Measurements from ENCODE around the gene KRT74. TPM values are rescaled to one million over a fixed set of nuclear protein-coding genes. Genes with fewer than 3 reads are reported as not detected.

The KRT74 gene
- total RNA-seq: not detected in 2 replicates

GRCh38 chr12:52573743-52574142 lies at the start of gene KRT74:
Gene KRT74, minus strand, starts transcription at chr12:52573843. Its CDS starts 66 bp downstream, at chr12:52573777.
- no peak for DNase-seq (ENCODE audit: low read depth in 2 of 2)

DNA sequence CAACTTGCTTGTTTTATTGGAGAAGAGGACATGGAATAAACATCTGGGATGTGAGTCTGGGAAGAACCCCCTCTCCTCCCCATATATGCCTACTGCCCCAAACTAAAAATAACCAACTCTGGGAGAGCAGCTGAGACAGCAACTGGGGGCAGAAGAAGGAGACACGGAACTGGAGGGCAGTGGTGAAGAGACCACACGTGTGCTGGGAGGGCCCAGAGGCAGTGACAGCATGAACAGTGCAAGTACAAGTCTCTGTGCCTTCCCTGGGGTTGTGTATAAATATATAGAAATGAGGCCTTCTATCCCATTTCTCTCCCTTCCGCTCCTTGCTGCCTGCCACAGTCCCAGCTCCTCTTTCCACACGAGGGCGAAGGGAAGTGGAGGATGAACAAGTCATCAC lies 48.7 kb upstream of the KRT74 start:
- DNase-seq (ENCODE audit: low read depth in 2 of 2): no peak

DNA sequence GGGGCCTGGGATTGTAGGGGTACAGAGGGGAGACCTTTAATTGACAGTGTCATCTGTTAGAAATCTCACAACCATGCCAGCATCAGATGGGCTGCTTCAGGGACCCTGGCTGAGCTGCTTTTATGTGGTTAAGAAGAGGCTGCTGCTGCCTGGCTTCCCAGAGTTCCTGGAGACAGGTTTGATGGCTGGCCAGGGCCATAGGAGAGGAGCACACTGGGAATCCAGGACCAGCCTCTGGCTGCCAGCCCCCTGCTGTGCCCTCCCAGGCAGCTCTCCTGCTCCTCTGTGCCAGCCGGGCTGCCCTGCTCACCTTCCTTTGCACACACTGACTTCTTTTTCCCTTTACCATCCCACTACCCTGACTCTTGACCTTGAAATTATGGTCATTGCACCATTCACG lies 45.2 kb upstream of the KRT74 start:
- no peak for DNase-seq (ENCODE audit: low read depth in 2 of 2)

DNA sequence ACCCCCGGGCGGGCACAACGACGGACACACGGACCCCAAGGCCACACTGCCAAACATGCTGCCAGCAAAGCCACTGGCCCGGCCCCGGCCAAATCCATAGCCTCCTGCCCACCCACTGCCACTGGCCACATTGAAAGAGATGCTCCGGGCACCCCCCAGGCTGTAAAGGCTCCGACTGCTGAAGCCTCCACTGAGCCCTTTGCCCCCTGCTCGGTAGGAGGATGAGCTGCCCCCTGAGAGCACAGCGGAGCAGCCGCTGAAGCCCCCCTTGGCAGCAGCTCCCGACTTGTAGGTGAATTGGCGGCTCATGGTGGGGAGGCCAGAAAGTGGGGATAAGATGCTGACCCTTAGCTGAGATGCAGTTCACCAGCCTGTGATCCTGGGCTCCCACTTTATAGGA lies 44.6 kb upstream of the KRT74 start, which contains the start of gene KRT73:
KRT73 (minus strand) TSS at position 344 of the 400 bp plus-strand sequence; CDS start at position 309, 35 bp downstream.
- DNase-seq (ENCODE audit: low read depth in 2 of 2): no peak

DNA sequence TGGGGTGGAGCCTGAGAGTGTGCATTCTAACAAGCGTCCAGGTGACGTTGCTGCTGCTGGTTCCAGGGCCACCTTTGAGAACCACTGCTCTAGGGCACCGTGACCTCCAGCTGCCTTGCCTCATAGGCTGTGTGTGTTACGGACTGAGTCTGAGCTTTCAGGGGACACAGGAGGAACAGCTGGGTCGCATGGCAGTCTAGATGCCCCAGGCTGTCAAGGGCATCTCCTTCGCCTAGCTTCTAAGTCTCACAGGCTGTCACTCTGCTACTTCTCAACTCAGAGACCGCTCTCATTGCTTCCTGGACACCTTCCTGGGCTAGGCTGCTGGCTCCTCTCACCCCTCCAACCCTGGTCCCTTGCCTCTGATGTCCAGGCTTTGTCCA lies 43.8 kb upstream of the KRT74 start:
- DNase-seq (ENCODE audit: low read depth in 2 of 2): no peak

DNA sequence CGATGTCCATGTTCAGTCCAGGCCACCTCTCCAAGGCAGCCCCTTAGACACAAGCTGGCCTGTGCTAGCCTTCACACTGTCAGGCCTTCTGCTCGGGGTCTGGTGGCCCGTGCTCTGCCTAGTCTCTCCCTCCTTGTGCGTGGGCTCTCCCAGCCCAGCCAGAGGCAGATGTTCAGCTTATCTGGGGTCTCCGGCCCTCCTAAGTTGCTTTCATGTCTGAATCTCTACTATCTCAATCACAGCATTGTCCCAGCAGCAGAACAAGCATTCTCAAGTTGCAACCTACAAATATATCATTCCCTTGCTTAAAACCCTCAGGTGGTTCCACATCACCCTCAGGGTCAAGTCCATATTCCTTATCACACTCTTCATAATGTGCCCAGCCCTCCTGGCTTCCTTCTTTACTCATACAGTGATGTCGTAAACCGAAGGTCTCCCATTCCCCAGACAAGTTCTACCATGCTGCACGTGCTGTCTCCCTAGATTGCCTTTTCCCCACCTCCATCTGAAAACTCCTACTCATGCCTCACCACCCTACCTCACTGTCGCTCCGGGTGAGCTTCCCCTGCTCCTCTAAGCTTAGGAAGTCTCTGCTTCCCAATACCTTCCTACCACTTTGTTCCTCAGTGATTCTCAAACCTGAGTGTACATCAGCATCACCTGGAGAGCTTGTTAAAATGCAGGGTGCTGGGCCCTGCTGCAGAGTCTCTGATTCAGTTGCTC lies 43.2 kb upstream of the KRT74 start:
- no peak for DNase-seq (ENCODE audit: low read depth in 2 of 2)

DNA sequence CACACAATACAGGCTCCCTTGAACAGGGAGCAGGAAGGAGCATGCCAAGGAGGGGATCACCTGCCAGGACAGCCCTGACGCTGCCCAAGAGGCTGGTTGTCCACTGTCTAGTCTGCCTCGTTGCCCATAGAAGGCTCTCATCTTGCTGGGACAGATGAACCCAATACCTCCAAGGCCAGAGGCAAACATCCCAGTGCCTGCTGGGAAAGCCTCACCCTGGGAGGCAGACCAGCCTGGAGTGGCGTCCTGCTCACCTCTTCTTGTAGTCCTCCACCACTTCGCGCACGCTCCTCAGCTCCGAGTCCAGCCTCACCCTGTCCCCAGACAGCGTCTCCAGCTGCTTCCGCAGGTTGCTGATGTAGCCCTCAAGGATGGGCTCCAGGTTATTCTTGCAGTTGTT lies 42.3 kb upstream of the KRT74 start:
- no peak for DNase-seq (ENCODE audit: low read depth in 2 of 2)

GRCh38 chr12:52615208-52615868 lies 41.7 kb upstream of the KRT74 start:
- DNase-seq (ENCODE audit: low read depth in 2 of 2): no peak

DNA sequence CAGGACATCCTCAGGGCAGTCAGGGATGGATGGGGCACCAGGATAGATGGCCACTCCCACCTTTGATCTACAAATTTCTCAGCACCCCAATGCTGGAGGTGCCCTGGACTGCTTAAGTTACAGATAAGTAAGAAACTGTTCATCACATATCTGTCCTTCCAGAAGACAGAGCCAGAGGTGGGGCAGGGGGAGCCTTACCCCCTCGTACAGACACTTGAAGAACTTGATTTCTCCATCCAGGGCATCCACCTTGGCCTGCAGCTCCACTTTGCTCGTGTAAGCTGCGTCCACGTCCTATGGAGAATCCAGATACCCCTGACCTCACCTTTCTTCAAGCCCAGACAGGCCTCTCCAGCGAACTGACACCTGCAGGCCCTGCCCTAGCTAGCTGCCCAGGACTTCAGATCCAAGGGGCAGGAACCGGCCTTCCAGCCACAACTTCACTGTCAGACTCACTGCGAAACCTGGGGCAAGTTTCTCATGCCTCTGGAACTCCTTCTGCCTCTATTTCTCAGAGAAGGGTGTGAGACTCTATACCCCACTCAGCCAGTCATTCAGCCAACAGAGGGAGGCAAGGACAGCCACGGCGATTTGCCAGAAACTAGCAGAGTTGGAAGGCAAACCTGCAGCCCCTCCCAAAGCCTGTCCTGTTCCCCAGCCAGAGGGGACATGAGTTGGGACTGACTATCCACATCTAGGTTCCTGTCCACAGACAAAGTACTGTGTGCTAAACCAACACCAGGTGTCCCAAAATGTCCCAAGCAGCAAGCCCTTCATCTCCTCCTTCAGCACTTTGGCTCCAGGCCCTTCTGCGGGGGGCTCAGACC lies 41.0 kb upstream of the KRT74 start:
- DNase-seq (ENCODE audit: low read depth in 2 of 2): no peak

- no peak for DNase-seq (ENCODE audit: low read depth in 2 of 2)
Measured at GRCh38 chr12:52613384-52614030, 39.9 kb upstream of the KRT74 start.

DNA sequence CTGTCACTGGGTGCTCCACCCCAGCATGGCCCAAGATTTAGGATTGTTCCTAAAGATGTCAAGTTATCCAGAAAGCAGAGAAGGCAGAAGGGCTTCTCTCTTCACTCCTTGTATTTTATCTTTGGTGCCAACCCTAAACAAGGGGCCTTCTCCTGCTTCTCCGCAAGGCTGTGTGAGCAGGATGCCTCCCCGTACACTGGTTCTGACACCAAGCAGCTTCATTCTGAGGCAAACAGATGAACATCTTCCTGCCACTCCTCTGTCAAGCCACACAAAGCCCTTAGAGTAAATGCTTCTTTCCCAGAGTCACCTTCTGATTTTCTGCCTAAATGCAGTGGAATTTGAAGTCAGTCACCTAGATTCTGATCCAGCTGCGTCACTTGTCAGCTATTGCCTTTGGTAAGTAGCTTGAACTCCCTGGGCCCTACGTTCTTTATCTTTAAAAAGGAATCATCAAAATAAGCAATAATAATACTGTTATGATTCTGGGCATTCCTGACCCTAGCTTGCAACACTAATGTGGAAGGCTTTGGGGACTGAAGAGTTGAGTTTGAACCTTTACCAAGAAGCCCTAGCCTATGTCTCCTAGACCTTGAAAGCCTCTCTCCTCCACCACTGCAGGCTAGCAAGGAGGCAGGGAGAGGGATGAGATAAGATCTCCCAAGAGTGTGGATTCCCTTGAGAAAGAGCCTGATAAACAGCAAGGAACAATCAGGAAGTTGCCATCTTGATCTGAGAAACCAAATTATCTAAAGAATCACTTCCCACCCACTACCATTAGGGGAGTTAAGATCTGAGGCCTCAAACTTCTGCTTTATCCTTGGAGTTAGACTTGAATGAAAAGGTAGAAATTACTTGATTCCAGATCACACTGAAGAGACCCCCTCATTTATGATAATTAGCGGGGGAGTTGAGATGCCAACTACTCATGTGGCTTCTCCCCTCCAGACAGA lies 39.1 kb upstream of the KRT74 start:
- no peak for DNase-seq (ENCODE audit: low read depth in 2 of 2)

- DNase-seq (ENCODE audit: low read depth in 2 of 2): no peak
Measured at GRCh38 chr12:52611080-52611468, 37.4 kb upstream of the KRT74 start.

GRCh38 chr12:52608826-52609630 lies 35.4 kb upstream of the KRT74 start:
- no peak for DNase-seq (ENCODE audit: low read depth in 2 of 2)

- no peak for DNase-seq (ENCODE audit: low read depth in 2 of 2)
Measured at GRCh38 chr12:52608161-52608560, 34.5 kb upstream of the KRT74 start.

DNA sequence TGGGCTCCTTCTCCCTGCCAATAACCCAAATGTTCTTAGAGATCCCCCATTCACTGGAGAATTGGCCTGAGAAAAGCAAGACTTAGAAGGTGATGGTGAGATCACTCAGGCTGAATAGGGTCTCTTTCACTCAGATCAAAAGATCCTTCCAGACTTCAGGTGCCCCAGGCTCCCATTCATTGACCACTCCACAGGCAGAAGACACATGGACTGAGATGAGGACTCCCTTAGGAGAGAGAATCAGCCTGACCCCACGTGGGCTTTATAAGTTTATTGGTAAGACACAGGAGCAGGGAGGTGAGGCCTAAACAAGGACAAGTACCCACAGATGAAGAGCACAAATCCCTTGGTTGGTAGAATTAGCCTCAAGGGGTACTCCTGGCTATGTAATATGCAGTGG lies 33.7 kb upstream of the KRT74 start:
- DNase-seq (ENCODE audit: low read depth in 2 of 2): no peak

- no peak for DNase-seq (ENCODE audit: low read depth in 2 of 2)
Measured at GRCh38 chr12:52606581-52607218, 33.1 kb upstream of the KRT74 start.

DNA sequence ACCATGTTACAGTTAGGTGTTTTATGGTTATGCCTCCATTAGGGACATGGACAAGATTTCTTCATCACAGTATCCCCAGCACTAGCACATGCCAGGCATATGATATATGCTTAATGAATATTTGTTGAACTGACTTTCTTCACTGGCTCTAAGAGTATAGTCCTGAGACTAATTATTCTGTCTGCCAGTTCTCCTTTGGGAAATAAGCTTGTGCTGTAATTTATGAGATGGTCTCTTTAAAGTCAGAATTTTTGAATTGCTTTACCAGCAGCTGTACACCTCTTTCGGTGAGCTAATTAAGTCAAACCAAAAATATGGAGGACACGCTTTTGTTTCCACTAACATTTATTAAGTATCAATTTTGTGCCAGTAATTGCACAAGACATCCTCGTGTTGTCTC lies 32.5 kb upstream of the KRT74 start:
- no peak for DNase-seq (ENCODE audit: low read depth in 2 of 2)

DNA sequence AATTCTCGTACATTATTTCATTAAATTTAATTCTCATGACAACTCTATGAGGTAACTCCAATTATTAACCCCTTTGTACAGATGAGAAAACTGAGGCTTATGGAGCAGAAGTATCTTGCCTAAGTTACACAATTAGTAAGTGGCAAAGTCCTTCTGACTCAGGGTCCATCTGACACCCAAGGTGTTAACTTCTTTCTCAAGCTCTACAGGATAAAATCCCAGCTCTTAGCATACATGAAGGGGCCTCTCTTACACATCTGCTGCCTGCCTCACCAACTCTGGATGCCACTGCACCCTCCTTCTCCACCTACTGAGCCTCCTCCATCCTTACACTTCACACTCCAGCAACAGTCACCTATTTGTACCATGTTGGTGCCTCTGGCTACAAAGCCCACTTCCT lies 31.9 kb upstream of the KRT74 start:
- no peak for DNase-seq (ENCODE audit: low read depth in 2 of 2)

- no peak for DNase-seq (ENCODE audit: low read depth in 2 of 2)
Measured at GRCh38 chr12:52604859-52605258, 31.2 kb upstream of the KRT74 start.

All from dermis microvascular lymphatic vessel endothelial cell (primary cell).